HCT116 (cell line): Measurements from ENCODE around the gene AFF1. TPM values are rescaled to one million over a fixed set of nuclear protein-coding genes. Genes with fewer than 3 reads are reported as not detected.

Experiments
- ATAC-seq: fragments of 200-7000 bp; cut with Tn5 transposase; 2 replicates; pipeline ENCODE4 v1.9.1; 2020; ENCODE audit warnings: mild to moderate bottlenecking, moderate library complexity
- BruUV-seq: library from RNA; stranded (reverse); fragments of 400-500 nt; replicated peaks from 2 replicates; lab custom pipeline; 2021; lab: Mats Ljungman, UMichigan
- CTCF ChIA-PET: fragments of 300-600 bp; sonication (Branson Sonifier 250); formaldehyde crosslinking; loops from one replicate; lab custom pipeline; 2021; ENCODE audit warnings: antibody characterized with exemption; lab: Charles Lee
- POLR2A ChIA-PET: fragments of 300-600, 350-600 bp; sonication (Branson Sonifier 250); formaldehyde crosslinking; loops from one replicate; lab custom pipeline; 2021; ENCODE audit warnings: antibody characterized with exemption; lab: Charles Lee
- RAD21 ChIA-PET, 2 experiments: fragments of 300-600 bp; sonication (Branson Sonifier 250); formaldehyde crosslinking; loops; one replicate each; lab custom pipeline; 2023; ENCODE audit warnings: low total read pairs in 2 of 2; ENCODE audit not compliant: uncharacterized antibody in 2 of 2, unreplicated experiment in 2 of 2, low non-redundant PET in 1 of 2; lab: Charles Lee
- DNase-seq: peaks from one replicate; pipeline ENCODE4 v3.0.0-alpha.2; 2010; ENCODE audit warnings: low read depth, low spot score
- H2AFZ ChIP-seq: fragments of 200-600 bp; shearing (Covaris generic), sonication (generic); 2 replicates; pipeline ENCODE4 v1.6.1; 2017; ENCODE audit warnings: low read depth, mixed run types, mixed read lengths, antibody characterized with exemption, low read length; ENCODE audit not compliant: poor library complexity, severe bottlenecking
- H3K27ac ChIP-seq: 2 replicates; pipeline ENCODE4 v1.5.1; 2012; ENCODE audit warnings: low read depth, low read length
- H3K27me3 ChIP-seq: fragments of 200-600 bp; sonication (generic); 2 replicates; pipeline ENCODE4 v1.6.1; 2016; ENCODE audit warnings: mixed run types, low read length, mixed read lengths; ENCODE audit not compliant: insufficient read depth
- H3K36me3 ChIP-seq, 2 experiments: fragments of 200-500 bp in 1 of 2; fragments of 200-600 bp in 1 of 2; sonication (Bioruptor generic) in 1 of 2; sonication (generic) in 1 of 2; 2 replicates each; pipeline versions ENCODE4 v1.5.1 to v1.6.1; 2014 to 2016; ENCODE audit warnings: low read length in 2 of 2, inconsistent platforms in 1 of 2, mixed read lengths in 1 of 2, mixed run types in 1 of 2; ENCODE audit not compliant: insufficient read depth in 2 of 2, control insufficient read depth in 1 of 2
- H3K4me1 ChIP-seq, 2 experiments: fragments of 200-600 bp in 1 of 2; sonication (generic) in 1 of 2; 2 replicates each; pipeline versions ENCODE4 v1.5.1 to v1.6.1; 2012 to 2017; ENCODE audit warnings: low read length in 2 of 2, inconsistent platforms in 1 of 2, mild to moderate bottlenecking in 1 of 2, mixed read lengths in 1 of 2, mixed run types in 1 of 2, moderate library complexity in 1 of 2; ENCODE audit not compliant: insufficient read depth in 2 of 2, control insufficient read depth in 1 of 2
- H3K4me2 ChIP-seq: fragments of 200-600 bp; sonication (generic); 2 replicates; pipeline ENCODE4 v1.6.1; 2017; ENCODE audit warnings: mixed run types, low read length, mixed read lengths
- H3K4me3 ChIP-seq, 2 experiments: fragments of 200-600 bp in 1 of 2; sonication (generic) in 1 of 2; replicated peaks in 1 of 2; 2 replicates each; pipeline ENCODE4 v1.5.1; 2011 to 2016; ENCODE audit warnings: low read length in 2 of 2, control low read depth in 1 of 2, low read depth in 1 of 2, mild to moderate bottlenecking in 1 of 2, mixed read lengths in 1 of 2, mixed run types in 1 of 2
- H3K79me2 ChIP-seq: fragments of 200-600 bp; sonication (generic); 2 replicates; pipeline ENCODE4 v1.6.1; 2017; ENCODE audit warnings: mild to moderate bottlenecking, mixed run types, low read length, moderate library complexity, mixed read lengths; ENCODE audit not compliant: insufficient read depth
- H3K9ac ChIP-seq: fragments of 200-600 bp; sonication (generic); 2 replicates; pipeline ENCODE4 v1.6.1; 2016; ENCODE audit warnings: low read length, mixed read lengths
- H3K9me2 ChIP-seq: fragments of 200-600 bp; sonication (generic), shearing (Covaris generic); 2 replicates; pipeline ENCODE4 v1.6.1; 2017; ENCODE audit warnings: mixed run types, mild to moderate bottlenecking, moderate library complexity; ENCODE audit not compliant: insufficient read depth
- H3K9me3 ChIP-seq, 2 experiments: fragments of 200-500 bp in 1 of 2; fragments of 200-600 bp in 1 of 2; sonication (Bioruptor generic) in 1 of 2; sonication (generic) in 1 of 2; 2 replicates each; pipeline ENCODE4 v1.6.1; 2014 to 2017; ENCODE audit warnings: low read length in 2 of 2, mixed read lengths in 2 of 2, inconsistent platforms in 1 of 2, low read depth in 1 of 2, mild to moderate bottlenecking in 1 of 2, mixed run types in 1 of 2, moderate library complexity in 1 of 2; ENCODE audit not compliant: control insufficient read depth in 1 of 2, insufficient read depth in 1 of 2
- H4K20me1 ChIP-seq: fragments of 200-600 bp; sonication (generic), shearing (Covaris generic); 2 replicates; pipeline ENCODE4 v1.6.1; 2017; ENCODE audit warnings: mixed run types, mild to moderate bottlenecking, moderate library complexity; ENCODE audit not compliant: insufficient read depth
- CBX3 ChIP-seq: IDR thresholded peaks from 2 replicates; pipeline ENCODE4 v1.6.1; 2012; ENCODE audit warnings: low read depth
- CEBPB ChIP-seq: IDR thresholded peaks from 2 replicates; pipeline ENCODE4 v1.6.1; 2012; ENCODE audit warnings: low read depth
- ELF1 ChIP-seq: IDR thresholded peaks from 2 replicates; pipeline ENCODE4 v1.6.1; 2012; ENCODE audit warnings: low read depth, borderline replicate concordance
- EZH2 ChIP-seq: fragments of 200-600 bp; sonication (generic); IDR thresholded peaks from 2 replicates; pipeline ENCODE4 v1.6.1; 2017; ENCODE audit warnings: antibody characterized with exemption, mixed run types
- EZH2phosphoT487 ChIP-seq: fragments of 200-600 bp; IDR thresholded peaks from 2 replicates; pipeline ENCODE4 v1.6.1; 2018; ENCODE audit warnings: antibody characterized with exemption, borderline replicate concordance
- FOSL1 ChIP-seq: IDR thresholded peaks from 2 replicates; pipeline ENCODE4 v1.6.1; 2012; ENCODE audit warnings: low read depth
- JUND ChIP-seq: IDR thresholded peaks from 2 replicates; pipeline ENCODE4 v1.6.1; 2012
- POLR2A ChIP-seq: IDR thresholded peaks from 2 replicates; pipeline ENCODE4 v1.7.0; 2011; ENCODE audit warnings: borderline replicate concordance; ENCODE audit not compliant: insufficient read depth, insufficient read length; ENCODE audit errors: extremely low read depth
- SP1 ChIP-seq: IDR thresholded peaks from 2 replicates; pipeline ENCODE4 v1.6.1; 2012; ENCODE audit warnings: low read depth
- SRF ChIP-seq: IDR thresholded peaks from 2 replicates; pipeline ENCODE4 v1.6.1; 2012; ENCODE audit warnings: low read depth
- TCF7L2 ChIP-seq: IDR thresholded peaks from 2 replicates; pipeline ENCODE4 v1.7.0; 2011; ENCODE audit warnings: borderline replicate concordance, inconsistent platforms; ENCODE audit not compliant: insufficient read depth, insufficient read length; ENCODE audit errors: extremely low read depth
- YY1 ChIP-seq: IDR thresholded peaks from 2 replicates; pipeline ENCODE4 v1.6.1; 2011; ENCODE audit warnings: low read length, low read depth, moderate library complexity, mild to moderate bottlenecking; ENCODE audit not compliant: insufficient replicate concordance; ENCODE audit errors: extremely low read depth
- ZFX ChIP-seq: fragments of 450-650 bp; IDR thresholded peaks from 2 replicates; pipeline ENCODE4 v1.6.1; 2017
- intact Hi-C: fragments of 100-400 bp; cut with micrococcal nuclease; formaldehyde crosslinking; loops from 2 replicates; pipeline ENCODE4 v1.10.0; 2022
- total RNA-seq: library from RNA; stranded (reverse); gene quantifications from one replicate; pipeline ENCODE4 v1.2.1, GENCODE V29; 2021; ENCODE audit not compliant: unreplicated experiment
- TF ChIP-seq, protein P1 (sequence below), 3 experiments: fragments of 200-600 bp in 1 of 3; sonication (generic) in 1 of 3; IDR thresholded peaks in 2 of 3; conservative IDR thresholded peaks in 1 of 3; 2 replicates each; pipeline ENCODE4 v1.5.1; 2012 to 2017; ENCODE audit warnings: low read depth in 2 of 3, low read length in 2 of 3, antibody characterized with exemption in 1 of 3, borderline replicate concordance in 1 of 3, control low read depth in 1 of 3, mild to moderate bottlenecking in 1 of 3, mixed read lengths in 1 of 3, mixed run types in 1 of 3, moderate library complexity in 1 of 3; ENCODE audit not compliant: insufficient read depth in 1 of 3
- TF ChIP-seq, protein P2 (sequence below): IDR thresholded peaks from 2 replicates; pipeline ENCODE4 v1.6.1; 2012; ENCODE audit warnings: low read depth
- TF ChIP-seq, protein P3 (sequence below): IDR thresholded peaks from 2 replicates; pipeline ENCODE4 v1.6.1; 2011; ENCODE audit warnings: mild to moderate bottlenecking, low read length, moderate library complexity; ENCODE audit not compliant: insufficient replicate concordance; ENCODE audit errors: extremely low read depth

Gene AFF1
- total RNA-seq, 1 experiment from 2014 or later, result 43.1 TPM

DNA sequence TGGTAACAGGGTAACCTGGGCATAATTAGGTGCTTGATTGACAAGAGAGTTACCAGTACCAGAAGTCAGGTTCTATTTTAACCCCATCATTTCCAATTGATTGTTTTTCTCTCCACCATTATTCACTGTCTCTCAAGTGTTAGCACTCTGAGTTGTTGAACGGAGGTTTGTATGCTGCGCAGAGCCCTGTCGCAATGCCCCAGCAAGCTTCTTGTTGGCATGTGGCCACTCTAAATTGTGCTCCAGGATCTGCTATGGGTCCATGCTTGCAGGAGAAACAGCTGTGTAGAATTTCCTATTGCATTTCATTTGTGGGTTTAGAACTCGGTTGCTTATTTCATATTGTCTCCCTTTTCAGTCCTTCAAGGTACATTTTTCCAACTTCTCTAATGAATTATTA lies 187.4 kb downstream of the AFF1 start:
- ChIA-PET RAD21 (no interaction called here), POLR2A (no interaction called here), CTCF (interaction anchor here (0.9 kb wide), 1 partner anchor 200 kb away, joined by 3 read pairs; no protein-coding TSS in a partner anchor)
- H3K36me3 ChIP-seq, result no peaks in the 10 kb centered on the region
- H3K9ac ChIP-seq, result no peak overlapping the region
- H4K20me1 ChIP-seq, result no peaks in the 10 kb centered on the region
- no peak overlapping the region for H3K4me3 ChIP-seq
- no peaks in the 10 kb centered on the region for H3K4me1 ChIP-seq
- H3K27me3 ChIP-seq, result no peaks in the 10 kb centered on the region
- H3K9me2 ChIP-seq, result no peaks in the 10 kb centered on the region
- no peak for ATAC-seq
- no peak for DNase-seq
- no peak overlapping the region for H3K27ac ChIP-seq
- H3K9me3 ChIP-seq, result no peaks in the 10 kb centered on the region
- H3K4me2 ChIP-seq, result no peak overlapping the region
- no peaks in the 10 kb centered on the region for H3K79me2 ChIP-seq
- BruUV-seq, result no TSS peak
- intact Hi-C loops, result no loop called here
- H2AFZ ChIP-seq, result no peak overlapping the region
- TF ChIP-seq EZH2 (no peak), JUND (no peak), FOSL1 (no peak), CEBPB (no peak), SP1 (no peak), YY1 (no peak), TCF7L2 (no peak), SRF (no peak), CBX3 (no peak), ZFX (no peak), ELF1 (no peak), EZH2phosphoT487 (no peak), POLR2A (no peak)
- TF ChIP-seq, protein P1, sequence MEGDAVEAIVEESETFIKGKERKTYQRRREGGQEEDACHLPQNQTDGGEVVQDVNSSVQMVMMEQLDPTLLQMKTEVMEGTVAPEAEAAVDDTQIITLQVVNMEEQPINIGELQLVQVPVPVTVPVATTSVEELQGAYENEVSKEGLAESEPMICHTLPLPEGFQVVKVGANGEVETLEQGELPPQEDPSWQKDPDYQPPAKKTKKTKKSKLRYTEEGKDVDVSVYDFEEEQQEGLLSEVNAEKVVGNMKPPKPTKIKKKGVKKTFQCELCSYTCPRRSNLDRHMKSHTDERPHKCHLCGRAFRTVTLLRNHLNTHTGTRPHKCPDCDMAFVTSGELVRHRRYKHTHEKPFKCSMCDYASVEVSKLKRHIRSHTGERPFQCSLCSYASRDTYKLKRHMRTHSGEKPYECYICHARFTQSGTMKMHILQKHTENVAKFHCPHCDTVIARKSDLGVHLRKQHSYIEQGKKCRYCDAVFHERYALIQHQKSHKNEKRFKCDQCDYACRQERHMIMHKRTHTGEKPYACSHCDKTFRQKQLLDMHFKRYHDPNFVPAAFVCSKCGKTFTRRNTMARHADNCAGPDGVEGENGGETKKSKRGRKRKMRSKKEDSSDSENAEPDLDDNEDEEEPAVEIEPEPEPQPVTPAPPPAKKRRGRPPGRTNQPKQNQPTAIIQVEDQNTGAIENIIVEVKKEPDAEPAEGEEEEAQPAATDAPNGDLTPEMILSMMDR (IDR thresholded peaks at IDR 0.05 in 2 of 3, conservative IDR thresholded peaks at IDR 0.05 in 1 of 3; ENCODE audit: borderline replicate concordance in 1 of 3, insufficient read depth in 1 of 3, low read depth in 2 of 3, low read length in 2 of 3), result no peak
- TF ChIP-seq, protein P2, sequence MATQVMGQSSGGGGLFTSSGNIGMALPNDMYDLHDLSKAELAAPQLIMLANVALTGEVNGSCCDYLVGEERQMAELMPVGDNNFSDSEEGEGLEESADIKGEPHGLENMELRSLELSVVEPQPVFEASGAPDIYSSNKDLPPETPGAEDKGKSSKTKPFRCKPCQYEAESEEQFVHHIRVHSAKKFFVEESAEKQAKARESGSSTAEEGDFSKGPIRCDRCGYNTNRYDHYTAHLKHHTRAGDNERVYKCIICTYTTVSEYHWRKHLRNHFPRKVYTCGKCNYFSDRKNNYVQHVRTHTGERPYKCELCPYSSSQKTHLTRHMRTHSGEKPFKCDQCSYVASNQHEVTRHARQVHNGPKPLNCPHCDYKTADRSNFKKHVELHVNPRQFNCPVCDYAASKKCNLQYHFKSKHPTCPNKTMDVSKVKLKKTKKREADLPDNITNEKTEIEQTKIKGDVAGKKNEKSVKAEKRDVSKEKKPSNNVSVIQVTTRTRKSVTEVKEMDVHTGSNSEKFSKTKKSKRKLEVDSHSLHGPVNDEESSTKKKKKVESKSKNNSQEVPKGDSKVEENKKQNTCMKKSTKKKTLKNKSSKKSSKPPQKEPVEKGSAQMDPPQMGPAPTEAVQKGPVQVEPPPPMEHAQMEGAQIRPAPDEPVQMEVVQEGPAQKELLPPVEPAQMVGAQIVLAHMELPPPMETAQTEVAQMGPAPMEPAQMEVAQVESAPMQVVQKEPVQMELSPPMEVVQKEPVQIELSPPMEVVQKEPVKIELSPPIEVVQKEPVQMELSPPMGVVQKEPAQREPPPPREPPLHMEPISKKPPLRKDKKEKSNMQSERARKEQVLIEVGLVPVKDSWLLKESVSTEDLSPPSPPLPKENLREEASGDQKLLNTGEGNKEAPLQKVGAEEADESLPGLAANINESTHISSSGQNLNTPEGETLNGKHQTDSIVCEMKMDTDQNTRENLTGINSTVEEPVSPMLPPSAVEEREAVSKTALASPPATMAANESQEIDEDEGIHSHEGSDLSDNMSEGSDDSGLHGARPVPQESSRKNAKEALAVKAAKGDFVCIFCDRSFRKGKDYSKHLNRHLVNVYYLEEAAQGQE, result no peak
- TF ChIP-seq, protein P3, sequence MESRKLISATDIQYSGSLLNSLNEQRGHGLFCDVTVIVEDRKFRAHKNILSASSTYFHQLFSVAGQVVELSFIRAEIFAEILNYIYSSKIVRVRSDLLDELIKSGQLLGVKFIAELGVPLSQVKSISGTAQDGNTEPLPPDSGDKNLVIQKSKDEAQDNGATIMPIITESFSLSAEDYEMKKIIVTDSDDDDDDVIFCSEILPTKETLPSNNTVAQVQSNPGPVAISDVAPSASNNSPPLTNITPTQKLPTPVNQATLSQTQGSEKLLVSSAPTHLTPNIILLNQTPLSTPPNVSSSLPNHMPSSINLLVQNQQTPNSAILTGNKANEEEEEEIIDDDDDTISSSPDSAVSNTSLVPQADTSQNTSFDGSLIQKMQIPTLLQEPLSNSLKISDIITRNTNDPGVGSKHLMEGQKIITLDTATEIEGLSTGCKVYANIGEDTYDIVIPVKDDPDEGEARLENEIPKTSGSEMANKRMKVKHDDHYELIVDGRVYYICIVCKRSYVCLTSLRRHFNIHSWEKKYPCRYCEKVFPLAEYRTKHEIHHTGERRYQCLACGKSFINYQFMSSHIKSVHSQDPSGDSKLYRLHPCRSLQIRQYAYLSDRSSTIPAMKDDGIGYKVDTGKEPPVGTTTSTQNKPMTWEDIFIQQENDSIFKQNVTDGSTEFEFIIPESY, result no peak
